Tongue (tissue), 2 donors: ENCODE results near the gene TMED4. TPM values are rescaled to one million over a fixed set of nuclear protein-coding genes. Genes with fewer than 3 reads are reported as not detected.
A peak's percentile ranks its signal among the peaks of the same experiment; 100 is the strongest.
"Not testable (repeated sequence)": the region's sequence is repeated elsewhere in the genome, so short reads cannot be mapped to it uniquely, and the experiment has no call there.

Experiments used
- DNase-seq: peaks from one replicate; pipeline ENCODE4 v3.0.0-alpha.2; 2015
- total RNA-seq: library from RNA; depleted of rRNA; stranded (reverse); fragments of >200 nt; gene quantifications from one replicate; pipeline ENCODE4 v1.2.3, GENCODE V29; 2014

The TMED4 gene
- total RNA-seq, 1 donor from 2014 or later: 255 TPM

DNA sequence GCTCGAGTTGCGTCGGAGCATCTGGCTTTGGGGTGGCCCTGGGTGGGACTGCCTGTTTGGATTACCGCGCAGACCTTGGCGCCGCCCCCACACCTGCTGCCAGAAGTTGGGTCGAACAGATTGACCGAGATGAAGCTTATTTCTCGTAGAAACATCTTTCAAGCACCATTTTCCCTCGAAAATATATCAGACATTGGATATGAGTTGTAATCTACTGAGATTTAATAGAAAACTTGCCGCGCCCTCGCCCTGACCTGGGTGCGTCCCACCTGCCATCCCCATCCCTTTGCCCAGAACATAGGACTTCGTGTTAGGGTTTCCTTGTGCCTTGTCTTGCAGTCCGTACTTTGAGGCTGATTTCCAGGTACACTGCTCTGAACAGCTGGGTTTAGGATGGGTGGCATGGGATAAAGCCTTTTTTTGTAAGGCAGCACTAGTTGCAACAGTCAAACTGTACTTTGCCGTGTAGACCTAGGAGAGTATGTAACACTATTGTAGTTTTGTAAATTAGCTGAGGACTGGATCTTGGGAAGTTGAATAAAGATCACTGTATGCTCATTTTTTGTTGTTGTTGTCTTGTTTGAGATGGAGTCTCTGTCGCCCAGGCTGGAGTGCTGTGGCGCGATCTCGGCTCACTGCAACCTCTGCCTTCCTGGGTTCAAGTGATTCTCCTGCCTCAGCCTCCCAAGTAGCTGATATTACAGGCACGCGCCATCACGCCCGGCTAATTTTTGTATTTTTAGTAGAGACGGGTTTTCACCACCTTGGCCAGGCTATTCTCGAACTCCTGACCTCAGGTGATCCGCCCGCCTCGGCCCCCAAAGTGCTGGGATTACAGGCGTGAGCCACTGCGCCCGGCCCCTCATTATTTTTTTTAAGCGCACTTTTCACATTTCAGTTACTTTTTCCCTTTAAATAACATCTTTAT, 25.4 kb upstream of the TMED4 start:
- DNase-seq: no peak

DNA sequence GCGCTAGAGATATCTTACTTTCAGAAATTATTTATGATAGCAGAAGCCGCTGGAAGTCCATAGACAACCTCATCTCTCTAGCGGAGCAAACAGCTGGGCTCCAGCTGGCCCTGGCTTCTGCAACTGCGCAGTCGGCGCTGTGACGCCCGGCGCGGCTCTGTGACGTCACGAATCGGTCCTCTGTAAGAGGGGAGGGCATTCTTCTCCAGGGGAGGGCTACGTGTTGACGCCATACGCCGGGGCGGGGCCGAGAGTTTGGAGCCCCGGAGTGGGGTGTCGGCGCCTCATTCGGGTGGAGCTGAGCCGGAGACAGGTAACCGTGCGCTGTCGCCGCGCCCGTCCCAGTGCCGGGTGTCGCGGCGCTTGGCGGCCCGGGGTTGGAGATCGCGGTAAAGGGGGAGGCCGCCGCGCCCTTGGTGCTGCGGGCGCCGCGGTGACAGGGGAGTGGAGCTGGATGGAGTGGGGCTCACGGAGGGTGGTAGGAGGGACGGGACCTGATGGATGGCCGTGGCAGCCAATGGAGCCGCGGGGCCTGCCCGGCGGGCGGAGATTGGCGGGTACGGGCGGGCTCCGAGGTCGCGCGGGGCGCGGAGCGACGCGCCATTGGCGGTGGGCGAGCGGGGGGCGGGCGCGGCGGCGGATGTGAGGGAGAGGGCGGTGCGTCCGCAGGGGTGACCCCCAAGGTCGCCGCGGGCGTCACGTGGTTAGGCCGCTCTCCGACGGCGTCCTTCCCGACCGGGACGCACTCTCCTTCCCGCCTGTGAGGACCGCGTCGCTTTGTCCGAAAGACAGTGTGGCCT, 24.5 kb upstream of the TMED4 start, which contains the start of gene OGDH:
Gene OGDH (plus strand): TSS at position 287 of the 800 bp plus-strand sequence. CDS start 17,717 bp downstream, outside the sequence.
- DNase-seq: peak; percentile 100

DNA sequence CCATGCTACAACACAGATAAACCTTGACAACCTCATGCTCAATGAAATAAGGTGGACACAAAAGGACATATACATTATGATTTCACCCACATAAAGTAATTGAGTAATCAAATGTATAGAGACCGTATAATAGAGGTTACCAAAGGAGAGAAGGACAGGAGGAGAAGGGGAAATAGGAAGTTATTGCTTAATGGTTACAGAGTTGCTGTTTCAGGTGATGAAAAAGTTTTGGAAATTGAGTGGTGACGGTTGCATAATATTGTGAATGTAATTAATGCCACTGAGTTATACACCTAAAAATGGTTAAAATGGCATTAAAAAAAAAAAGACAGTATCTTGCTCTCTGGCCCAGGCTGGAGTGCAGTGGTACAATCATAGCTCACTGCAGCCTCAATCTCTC, 22.9 kb upstream of the TMED4 start:
- no peak for DNase-seq

DNA sequence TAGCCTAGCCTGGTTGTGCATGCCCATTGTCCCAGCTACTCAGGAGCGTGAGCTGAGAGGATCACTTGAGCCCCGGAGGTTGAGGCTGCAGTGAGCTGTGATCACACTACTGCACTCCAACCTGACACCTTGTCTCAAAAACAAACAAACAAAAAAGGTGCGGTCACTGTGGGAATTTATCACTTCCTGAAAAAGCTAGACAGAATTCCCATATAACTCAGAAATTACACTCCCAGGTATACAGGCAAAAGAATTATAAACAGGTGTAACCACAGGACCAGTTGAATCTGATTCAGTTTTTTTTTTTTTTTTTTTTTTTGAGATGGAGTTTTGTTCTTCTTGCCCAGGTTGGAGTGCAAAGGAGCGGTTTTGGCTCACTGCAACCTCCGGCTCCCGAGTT, 21.2 kb upstream of the TMED4 start:
- DNase-seq: no peak

DNA sequence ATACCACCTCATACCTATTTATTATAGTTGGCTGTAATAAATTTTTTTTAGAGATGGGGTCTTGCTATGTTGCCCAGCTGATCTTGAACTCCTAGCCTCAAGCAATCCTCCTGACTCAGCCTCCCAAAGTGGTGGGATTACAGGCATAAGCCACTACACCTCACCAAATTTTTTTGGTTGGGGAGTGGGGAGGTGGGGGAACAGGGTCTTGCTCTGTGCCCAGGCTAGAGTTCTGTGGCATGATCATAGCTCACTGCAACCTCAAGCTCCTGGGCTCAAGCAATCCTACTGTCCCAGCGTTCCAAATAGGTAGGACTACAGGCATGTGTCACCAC, 20.5 kb upstream of the TMED4 start:
- DNase-seq: no peak

DNA sequence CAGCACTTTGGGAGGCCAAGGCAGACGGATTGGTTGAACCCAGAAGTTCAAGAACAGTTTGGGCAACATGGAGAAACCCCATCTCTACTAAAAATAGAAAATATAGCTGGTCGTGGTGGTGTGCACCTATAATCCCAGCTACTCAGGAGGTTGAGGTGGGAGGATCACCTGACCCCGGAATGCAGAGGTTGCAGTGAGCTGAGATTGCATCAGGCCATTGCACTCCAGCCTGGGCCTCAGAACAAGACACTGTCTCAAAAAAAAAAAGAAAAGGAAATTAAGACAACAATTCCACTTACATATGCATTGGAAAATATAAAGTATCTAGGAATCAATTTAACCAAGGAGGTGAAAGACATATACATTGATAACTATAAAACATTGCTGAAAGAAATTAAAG, 17.2 kb upstream of the TMED4 start:
- no peak for DNase-seq

DNA sequence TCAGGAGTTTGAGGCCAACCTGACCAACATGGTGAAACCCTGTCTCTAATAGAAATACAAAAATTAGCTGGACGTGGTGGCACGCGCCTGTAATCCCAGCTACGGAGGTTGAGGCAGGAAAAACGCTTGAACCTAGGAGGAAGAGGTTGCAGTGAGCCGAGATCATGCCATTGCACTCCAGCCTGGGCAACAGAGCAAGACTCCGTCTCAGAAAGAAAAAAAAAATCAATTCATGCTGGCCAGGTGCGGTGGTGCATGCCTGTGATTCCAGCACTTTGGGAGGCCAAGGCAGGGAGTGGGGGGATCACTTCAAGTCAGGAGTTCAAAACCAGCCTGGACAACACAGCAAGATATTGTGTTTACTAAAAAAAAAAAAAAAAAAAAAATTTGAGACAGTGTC, 15.2 kb upstream of the TMED4 start:
- DNase-seq: not testable (repeated sequence)

DNA sequence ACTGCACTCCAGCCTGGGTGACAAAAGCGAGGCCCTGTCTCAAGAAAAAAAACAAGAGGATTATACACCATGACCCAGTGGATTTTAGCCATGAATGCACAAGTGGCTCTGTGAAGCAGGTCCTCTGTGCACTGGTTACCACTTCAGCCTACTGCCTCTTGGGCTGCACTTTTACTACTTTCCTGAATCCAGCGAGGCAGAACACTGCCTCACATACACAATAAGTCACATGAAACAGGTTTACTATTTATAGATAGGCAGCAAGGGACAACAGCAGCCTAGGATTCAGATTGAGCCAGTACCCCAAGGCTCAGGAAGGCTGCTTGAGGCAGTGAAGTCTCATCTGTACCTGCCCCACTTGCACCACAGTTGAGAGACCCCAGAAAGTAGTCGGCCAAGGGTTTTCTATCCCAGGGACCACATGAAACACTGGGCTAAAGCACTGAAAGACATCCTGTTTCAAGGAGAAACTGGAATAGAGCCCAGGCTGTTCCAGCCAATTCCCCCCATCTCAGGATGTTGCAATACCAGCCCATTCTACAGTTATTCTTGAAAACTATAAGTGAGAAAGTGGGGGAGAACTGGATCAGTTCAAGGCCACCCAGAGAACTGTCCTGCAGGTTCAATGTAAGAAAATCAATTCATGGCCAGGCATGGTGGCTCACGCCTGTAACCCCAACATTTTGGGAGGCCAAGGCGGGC, 14.1 kb upstream of the TMED4 start:
- no peak for DNase-seq

DNA sequence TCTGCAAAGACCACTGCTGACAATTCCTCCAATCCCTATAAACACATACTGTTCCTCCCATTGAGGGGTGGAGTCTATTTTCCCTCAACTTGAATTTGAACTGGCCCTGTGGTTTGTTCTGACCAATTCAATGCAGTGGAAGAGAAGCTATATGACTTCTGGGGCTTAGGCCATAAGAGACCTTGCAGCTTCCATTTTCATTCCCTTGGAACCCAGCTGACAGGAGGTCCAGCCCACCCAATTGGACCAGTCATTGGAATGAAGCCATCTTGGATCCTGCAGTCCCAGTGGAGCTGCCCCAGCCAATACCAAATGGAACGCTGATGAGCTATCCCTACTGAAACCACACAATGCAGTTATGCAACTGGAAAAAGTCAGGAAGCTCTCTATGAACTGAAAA, 8.9 kb upstream of the TMED4 start:
- DNase-seq: no peak

DNA sequence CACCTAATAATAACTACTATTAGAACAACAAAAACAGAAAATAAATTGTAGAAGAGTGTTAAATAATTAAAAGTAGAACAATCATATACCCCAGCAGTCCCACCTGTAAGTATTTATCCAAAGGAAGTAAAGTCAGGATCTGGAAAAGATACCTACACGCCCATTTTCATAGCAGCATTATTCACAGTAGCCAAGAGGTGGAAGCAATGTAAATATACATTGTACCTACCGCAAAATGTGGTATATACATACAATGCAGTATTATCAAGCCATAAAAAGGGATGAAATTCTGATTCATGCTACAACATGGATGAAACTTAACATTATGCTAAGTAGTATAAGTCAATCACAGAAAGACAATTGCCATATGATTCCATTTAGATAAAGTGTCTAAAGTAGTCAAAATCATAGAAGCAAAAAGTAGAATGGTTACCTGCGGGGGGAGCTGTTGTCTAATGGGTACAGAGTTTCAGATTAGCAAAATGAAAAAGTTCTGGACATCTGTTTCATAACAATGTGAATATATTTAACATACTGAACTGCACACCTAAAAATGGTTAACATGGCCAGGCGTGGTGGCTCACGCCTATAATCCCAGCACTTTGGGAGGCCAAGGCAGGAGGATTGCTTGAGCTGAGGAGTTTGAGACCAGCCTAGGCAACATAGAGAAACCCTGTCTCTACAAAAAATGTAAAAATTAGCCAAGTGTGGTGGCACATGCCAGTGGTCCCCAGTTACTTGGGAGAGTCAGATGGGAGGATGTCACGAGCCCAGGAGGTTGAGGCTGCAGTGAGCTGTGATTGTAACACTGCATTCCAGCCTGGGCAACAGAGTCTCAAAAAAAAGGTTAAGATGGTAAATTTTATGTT, 6.0 kb upstream of the TMED4 start:
- peak; percentile 82 for DNase-seq

DNA sequence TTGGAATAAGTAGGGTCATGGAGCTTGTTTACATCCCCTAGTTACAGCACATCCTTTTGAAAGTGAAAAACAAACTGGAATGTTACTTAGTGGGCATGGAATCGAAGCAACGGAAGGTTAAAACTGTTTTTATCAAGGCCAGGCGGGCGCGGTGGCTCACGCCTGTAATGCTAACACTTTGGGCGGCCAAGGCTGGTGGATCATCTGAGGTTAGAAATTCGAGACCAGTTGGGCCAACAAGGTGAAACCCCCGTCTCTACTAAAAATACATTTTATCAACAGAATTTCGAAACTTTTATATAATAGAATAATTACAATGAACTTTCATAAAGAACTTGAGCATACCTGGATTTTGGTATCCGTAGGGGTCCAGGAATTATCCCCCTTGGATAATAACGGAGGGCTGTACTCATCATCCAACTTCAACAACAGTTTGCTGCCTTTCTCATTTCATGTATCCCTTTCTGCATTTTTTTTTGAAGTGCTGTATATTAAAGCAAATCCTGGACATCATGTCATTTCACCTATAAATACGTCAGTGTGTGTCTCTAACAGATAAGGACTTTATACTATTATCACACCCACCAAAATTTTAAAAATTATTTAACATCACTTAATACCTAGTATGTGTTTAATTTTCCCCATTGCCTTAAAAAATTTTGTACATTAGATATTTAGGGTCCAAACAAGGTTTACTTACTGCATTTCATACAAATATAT, 1.3 kb upstream of the TMED4 start:
- no peak for DNase-seq

DNA sequence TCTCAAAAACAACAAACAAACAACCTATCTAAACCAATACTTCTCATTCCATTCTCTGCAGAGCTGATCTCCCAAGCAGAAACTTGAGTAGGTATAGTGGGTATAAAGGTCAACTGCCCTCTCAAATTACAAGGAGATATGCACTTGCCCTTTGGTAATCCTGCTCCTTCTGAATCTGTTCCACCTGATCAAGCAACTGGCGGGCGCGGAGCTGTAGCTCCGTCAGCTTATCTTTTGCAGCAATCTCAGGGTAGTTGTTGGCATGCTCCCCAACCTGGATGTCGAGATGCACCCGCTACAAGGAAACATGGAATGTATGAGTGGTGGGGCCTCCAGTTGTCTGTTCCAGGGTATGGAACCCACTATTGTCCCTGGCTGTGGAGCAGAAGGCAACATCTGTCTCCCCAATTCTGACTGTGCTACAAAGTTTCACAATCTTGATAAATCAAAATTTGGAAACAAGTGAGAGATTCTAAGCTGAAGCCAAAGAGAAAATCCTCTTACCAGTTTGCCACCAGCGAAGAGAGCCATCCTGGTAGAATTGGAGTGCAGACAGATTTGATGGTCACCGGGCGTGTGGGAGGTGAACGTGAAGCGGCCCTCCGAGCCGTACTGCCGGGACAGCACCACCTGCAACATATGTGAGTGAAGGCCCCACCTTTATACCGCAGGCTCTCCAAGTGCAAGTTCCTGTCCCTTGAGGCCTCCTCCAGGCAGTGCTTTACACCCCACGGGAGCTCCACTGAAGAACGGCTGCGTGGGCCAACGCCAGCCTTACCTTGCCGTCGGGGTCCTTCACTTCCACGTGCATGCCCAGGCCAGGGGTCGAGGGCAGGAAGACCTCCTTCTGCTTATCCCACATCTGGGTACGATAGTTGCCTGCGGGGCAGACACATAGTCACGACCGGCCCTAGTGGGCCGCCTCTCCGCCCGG, 819 bp downstream of the TMED4 start:
- DNase-seq: peak; percentile 20

DNA sequence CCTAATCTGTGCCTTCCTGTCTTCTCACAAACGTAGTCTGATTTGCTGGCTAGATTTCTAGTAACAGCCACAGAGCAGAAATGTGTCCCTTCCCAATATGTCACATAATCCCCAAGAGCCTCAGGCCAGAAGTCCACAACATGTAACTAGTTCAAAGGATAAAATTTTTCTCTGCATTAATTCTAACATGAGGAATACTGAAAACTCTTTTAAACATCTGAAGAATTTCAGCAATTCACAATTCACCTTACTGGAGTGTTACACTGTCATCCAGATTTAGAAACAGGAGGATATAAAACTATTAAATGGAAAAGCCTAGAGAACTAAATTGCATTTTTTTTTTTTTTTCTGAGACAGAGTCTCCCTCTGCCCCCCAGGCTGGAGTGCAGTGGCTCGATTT, 5.8 kb downstream of the TMED4 start:
- no peak for DNase-seq

DNA sequence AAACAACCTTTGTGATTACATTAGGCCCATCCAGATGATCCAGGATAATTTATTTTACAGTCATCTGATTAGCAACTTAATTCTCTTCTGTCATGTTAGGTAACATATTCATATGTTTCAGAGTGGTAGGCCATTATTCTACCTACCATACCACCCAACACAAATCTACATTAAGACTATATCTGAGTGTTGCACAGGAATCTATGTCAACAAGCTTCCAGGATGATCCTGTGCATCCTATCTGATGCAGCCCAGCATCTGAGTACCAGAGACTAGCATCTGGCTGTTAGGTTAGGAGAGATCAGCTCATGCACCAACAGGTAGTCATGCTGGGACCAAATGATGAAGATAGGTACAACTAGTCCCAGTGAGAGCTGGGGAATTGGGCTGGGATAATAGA, 7.0 kb downstream of the TMED4 start:
- no peak for DNase-seq

DNA sequence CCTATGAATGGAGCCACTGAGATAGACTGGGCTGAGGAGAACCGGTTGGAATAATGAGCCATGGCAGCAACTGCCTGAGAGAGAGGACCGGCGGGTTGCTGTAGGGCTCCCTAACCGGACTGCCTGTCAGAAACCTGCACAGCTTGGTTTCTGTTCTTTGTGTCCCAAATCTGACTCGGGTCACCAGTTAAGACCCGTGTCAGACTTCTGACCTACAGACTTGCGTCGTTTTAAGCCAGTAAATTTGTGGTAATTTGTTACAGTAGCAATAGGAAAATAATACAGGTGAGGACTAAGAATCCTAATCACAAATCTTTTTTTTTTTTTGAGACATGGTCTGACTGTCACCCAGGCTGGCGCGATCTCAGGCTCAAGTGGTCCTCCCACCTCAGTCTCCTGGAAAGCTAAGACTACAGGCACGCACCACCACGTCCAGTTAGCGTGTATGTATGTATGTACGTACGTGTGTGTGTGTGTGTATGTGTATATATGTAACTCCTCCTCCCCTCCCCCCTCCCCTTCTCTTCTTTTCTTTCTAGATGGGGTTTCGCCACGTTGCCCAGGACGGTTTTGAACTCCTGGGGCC, 7.7 kb downstream of the TMED4 start:
- no peak for DNase-seq

DNA sequence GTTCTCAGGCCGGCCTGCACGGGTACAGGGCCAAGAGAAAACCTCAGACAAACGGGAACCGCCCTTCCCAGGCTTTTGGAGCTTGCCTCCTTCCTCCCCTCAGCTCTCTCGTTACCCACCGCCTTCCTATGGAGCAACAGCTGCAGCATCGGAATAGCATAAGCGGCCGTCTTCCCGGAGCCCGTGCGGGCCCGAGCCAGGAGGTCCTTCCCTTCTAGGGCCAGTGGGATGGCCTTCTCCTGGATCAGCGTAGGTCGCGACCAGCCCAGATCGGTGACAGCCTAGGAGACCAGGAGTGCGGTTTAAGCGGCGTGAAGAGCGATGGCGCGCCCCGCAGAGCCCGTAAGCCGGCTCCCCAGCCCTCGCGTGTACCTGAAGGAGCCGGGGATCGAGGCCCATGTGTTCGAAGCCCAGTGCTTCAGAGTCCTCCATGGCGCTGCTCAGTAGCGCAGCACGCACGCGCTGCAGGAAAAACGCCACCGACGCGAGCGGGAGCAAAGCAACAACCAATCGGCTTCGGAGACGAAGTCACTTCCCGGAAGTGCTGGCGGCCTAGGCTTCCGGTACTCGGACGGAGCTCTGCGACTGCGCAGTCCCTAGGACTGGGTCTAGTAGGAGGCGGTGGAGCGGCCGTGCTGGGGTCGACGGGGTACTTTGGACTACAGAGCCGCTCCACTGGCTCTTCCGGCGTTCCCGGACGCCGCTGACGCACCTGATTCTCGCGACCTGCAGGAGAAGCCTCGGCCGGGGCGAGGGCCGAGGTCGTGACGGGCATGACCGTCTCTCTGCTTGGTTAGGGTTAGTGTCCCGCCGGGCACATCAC, 8.4 kb downstream of the TMED4 start, which contains the start of gene DDX56:
Gene DDX56 (minus strand): TSS at position 445 of the 823 bp plus-strand sequence. CDS start 13 bp downstream, at position 432.
- DNase-seq: peak; percentile 98

DNA sequence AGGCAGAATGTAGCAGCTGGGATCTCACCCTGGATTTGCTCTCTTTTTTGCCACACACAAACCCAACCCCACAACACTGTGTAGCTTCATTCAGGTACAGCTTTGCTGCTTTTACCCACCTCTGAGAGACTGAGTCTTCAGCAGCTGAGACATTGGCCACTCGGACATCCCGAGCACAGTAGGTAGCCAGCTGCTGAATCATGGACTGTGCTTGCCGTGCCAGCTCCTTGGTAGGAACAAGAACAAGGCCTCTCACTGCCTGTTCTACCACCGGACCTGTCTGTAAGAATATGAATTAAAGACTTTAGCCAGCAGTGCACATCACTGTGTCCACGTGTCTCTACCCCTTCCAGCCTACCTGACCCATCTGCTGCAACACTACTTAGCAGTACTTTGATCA, 9.3 kb downstream of the TMED4 start:
- no peak for DNase-seq

DNA sequence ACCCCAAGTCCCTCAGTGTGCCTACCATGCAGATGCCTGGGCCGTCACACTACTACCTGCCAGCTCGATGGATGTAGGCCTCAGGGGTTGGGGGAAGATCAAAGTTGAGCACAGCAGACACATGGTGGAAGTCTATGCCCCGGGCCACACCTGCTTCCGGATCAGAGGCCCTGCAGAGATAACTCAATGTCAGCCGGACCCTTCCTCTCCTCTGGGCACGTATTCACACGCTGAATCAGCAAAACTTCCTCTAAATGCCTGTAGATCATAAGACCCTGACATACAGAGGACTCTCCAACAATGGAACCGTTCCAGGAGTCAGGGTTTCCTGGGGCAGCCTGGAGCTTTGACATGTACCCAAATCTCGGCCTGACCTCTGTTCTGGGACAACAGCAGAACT, 12.1 kb downstream of the TMED4 start:
- DNase-seq: no peak
